Activated CD8-positive, alpha-beta T cell treated with anti-CD3 and anti-CD28 coated beads for 36 hours (primary cell): Measurements from ENCODE around the gene TAF11. TPM values are rescaled to one million over a fixed set of nuclear protein-coding genes. Genes with fewer than 3 reads are reported as not detected.

Experiments
- ATAC-seq: fragments of 200-7000 bp; cut with Tn5 transposase; one replicate; pipeline ENCODE4 v1.10.0; 2021; ENCODE audit warnings: mild to moderate bottlenecking, moderate library complexity
- CTCF ChIA-PET: fragments of 350-600 bp; sonication (Branson Sonifier 250); formaldehyde crosslinking; loops from one replicate; lab custom pipeline; 2021; ENCODE audit warnings: antibody characterized with exemption; lab: Charles Lee
- POLR2A ChIA-PET: fragments of 350-600 bp; sonication (Branson Sonifier 250); formaldehyde crosslinking; loops from one replicate; lab custom pipeline; 2021; ENCODE audit warnings: antibody characterized with exemption; lab: Charles Lee
- DNase-seq: peaks from one replicate; pipeline ENCODE4 v3.0.0-alpha.2; 2020
- H3K27ac Mint-ChIP-seq: one replicate; pipeline ENCODE4 v1.8.0; 2021; ENCODE audit warnings: mild to moderate bottlenecking, mixed read lengths
- H3K27me3 Mint-ChIP-seq: one replicate; pipeline ENCODE4 v1.8.0; 2021; ENCODE audit warnings: mixed read lengths
- H3K36me3 Mint-ChIP-seq: one replicate; pipeline ENCODE4 v1.8.0; 2021; ENCODE audit warnings: low read depth, mixed read lengths
- H3K4me1 Mint-ChIP-seq: one replicate; pipeline ENCODE4 v1.8.0; 2021; ENCODE audit warnings: low read depth, mixed read lengths
- H3K4me3 Mint-ChIP-seq: one replicate; pipeline ENCODE4 v1.8.0; 2021; ENCODE audit warnings: mild to moderate bottlenecking, moderate library complexity, mixed read lengths
- H3K9me3 Mint-ChIP-seq: one replicate; pipeline ENCODE4 v1.8.0; 2021; ENCODE audit warnings: mixed read lengths
- CTCF ChIP-seq: fragments of 200-600 bp; IDR thresholded peaks from one replicate; pipeline ENCODE4 v1.8.0; 2022; ENCODE audit warnings: antibody characterized with exemption, mild to moderate bottlenecking
- intact Hi-C: fragments of 100-400 bp; cut with micrococcal nuclease; formaldehyde crosslinking; loops from one replicate; pipeline ENCODE4 v1.10.0; 2022
- total RNA-seq, 2 experiments: library from RNA; stranded (reverse); gene quantifications; one replicate each; pipeline ENCODE4 v1.2.3, GENCODE V29; 2021

The TAF11 gene
- total RNA-seq, 2 experiments from 2014 or later: 29.3 to 29.4 TPM

GRCh38 chr6:34872332-34872731 is 15.5 kb downstream of the TAF11 start:
- H3K4me3 Mint-ChIP-seq: no peak overlapping the region
- intact Hi-C loops: no loop called here
- ChIA-PET POLR2A (interaction anchor here (1.4 kb wide), 2 partner anchors 11 to 13 kb away, joined by 3 to 6 read pairs; no protein-coding TSS in a partner anchor), CTCF (interaction anchor here (1.1 to 1.8 kb wide), 4 partner anchors 9 to 369 kb away, joined by 3 to 8 read pairs (median 4); no protein-coding TSS in a partner anchor)
- no peak for TF ChIP-seq CTCF
- no peak overlapping the region for H3K27ac Mint-ChIP-seq
- no peaks in the 10 kb centered on the region for H3K27me3 Mint-ChIP-seq
- DNase-seq (no peak), ATAC-seq (no peak)
- H3K36me3 Mint-ChIP-seq: peaks cover 24% of the 10 kb centered on the region
- no peaks in the 10 kb centered on the region for H3K4me1 Mint-ChIP-seq
- no peaks in the 10 kb centered on the region for H3K9me3 Mint-ChIP-seq

DNA sequence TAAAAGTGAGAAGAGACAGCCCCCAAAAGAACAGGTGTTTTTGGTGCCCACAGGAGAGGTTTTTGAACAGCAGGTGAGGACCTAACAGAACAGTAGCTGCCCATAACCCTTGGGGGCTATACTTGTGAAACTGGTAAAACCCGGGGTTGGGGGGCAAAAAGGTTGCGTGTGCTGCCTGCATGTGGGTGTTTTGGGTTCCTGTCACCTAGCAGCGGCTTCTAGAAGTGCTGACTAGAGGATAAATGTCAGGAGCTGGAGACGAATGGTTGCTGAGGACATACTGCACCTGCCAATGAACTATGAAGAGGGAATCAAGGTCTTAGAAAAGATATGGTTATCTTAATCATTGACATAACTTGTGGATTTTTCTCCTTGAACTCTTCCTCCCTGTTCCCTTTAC is 16.0 kb downstream of the TAF11 start:
- POLR2A ChIA-PET: interaction anchor here (1.4 kb wide), 2 partner anchors 12 to 13 kb away, joined by 3 to 6 read pairs; no protein-coding TSS in a partner anchor
- Mint-ChIP-seq H3K4me3 (no peak overlapping the region), H3K4me1 (no peaks in the 10 kb centered on the region), H3K9me3 (no peaks in the 10 kb centered on the region), H3K27ac (no peak overlapping the region), H3K36me3 (peaks cover 24% of the 10 kb centered on the region), H3K27me3 (no peaks in the 10 kb centered on the region)
- intact Hi-C loops: no loop called here
- TF ChIP-seq CTCF: no peak
- CTCF ChIA-PET: interaction anchor here (1.5 to 1.8 kb wide), 2 partner anchors 268 to 369 kb away, joined by 4 to 8 read pairs; no protein-coding TSS in a partner anchor
- DNase-seq: no peak
- ATAC-seq: no peak

DNA sequence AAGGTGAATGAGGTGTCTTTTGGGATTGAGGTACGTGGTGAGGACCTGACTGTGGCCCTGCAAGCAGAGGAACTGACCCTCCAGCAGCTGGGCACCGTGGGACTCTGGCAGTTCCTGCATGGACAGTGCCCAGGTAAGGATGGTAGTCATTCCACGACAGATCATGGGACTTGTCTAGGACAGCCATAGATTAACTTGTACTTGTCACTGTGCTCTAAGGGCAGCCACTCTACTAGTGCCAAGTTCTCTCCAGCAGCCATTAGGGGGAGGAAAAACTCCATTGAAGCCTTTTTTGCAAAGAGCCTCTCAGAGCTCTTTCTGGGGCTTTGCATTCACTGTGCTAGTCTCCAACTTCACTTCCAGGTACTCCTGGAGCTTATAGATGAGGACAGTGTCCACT is 20.4 kb downstream of the TAF11 start:
- intact Hi-C loops: no loop called here
- no peak overlapping the region for H3K27ac Mint-ChIP-seq
- no peak overlapping the region for H3K4me3 Mint-ChIP-seq
- no peaks in the 10 kb centered on the region for H3K9me3 Mint-ChIP-seq
- DNase-seq (no peak), ATAC-seq (no peak)
- H3K4me1 Mint-ChIP-seq: no peaks in the 10 kb centered on the region
- TF ChIP-seq CTCF: no peak
- POLR2A ChIA-PET: interaction anchor here (1.2 kb wide), 1 partner anchor 20 kb away, joined by 5 read pairs; the partner anchor contains the start of gene TAF11
- H3K27me3 Mint-ChIP-seq: no peaks in the 10 kb centered on the region
- CTCF ChIA-PET: interaction anchor here (1.0 to 1.8 kb wide), 2 partner anchors 22 to 272 kb away, joined by 3 to 7 read pairs; partner anchors contain the start of gene ANKS1A
- peaks cover 10% of the 10 kb centered on the region for H3K36me3 Mint-ChIP-seq

GRCh38 chr6:34866509-34866908 is 21.3 kb downstream of the TAF11 start:
- no peaks in the 10 kb centered on the region for H3K4me1 Mint-ChIP-seq
- peaks cover 10% of the 10 kb centered on the region for H3K36me3 Mint-ChIP-seq
- no peak for DNase-seq
- H3K27ac Mint-ChIP-seq: no peak overlapping the region
- ATAC-seq: no peak
- intact Hi-C loops: no loop called here
- TF ChIP-seq CTCF: no peak
- H3K27me3 Mint-ChIP-seq: no peaks in the 10 kb centered on the region
- H3K9me3 Mint-ChIP-seq: no peaks in the 10 kb centered on the region
- ChIA-PET POLR2A (no interaction called here), CTCF (no interaction called here)
- H3K4me3 Mint-ChIP-seq: no peak overlapping the region

DNA sequence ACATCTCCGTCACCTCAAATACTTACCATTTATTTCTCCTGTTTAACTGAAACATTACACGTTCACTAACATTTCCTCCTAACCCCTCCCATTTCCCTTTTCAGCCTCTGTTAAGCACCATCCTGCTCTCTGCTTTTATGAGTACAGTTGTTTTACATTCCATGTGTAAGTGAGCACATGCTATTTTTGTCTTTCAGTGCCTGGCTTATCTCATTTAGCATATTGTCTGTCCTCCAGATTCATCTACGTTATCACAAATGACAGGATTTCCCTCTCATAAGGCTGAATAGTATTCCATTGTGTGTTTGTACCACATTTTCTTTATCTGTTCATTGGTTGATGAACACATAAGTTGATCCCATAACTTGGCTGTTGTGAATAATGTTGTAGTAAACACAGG is 22.7 kb downstream of the TAF11 start:
- no peak for TF ChIP-seq CTCF
- intact Hi-C loops: no loop called here
- H3K27ac Mint-ChIP-seq: no peak overlapping the region
- H3K9me3 Mint-ChIP-seq: no peaks in the 10 kb centered on the region
- H3K4me3 Mint-ChIP-seq: no peak overlapping the region
- peaks cover 7% of the 10 kb centered on the region for H3K36me3 Mint-ChIP-seq
- POLR2A ChIA-PET: interaction anchor here (0.8 kb wide), 2 partner anchors 10 to 18 kb away, joined by 3 to 4 read pairs; no protein-coding TSS in a partner anchor
- CTCF ChIA-PET: no interaction called here
- H3K27me3 Mint-ChIP-seq: no peaks in the 10 kb centered on the region
- DNase-seq (no peak), ATAC-seq (no peak)
- H3K4me1 Mint-ChIP-seq: no peaks in the 10 kb centered on the region
